NCI-H1105 treated with DMSO at 0.1 percent for 48 hours (cell line): ENCODE measurements around the gene FOXL2NB.
"Not testable (repeated sequence)": the region's sequence is repeated elsewhere in the genome, so short reads cannot be mapped to it uniquely, and the experiment has no call there.

Experiments used
- DNase-seq: peaks from one replicate; lab custom pipeline; 2025; lab: John Stamatoyannopoulos, UW

FOXL2NB gene

DNA sequence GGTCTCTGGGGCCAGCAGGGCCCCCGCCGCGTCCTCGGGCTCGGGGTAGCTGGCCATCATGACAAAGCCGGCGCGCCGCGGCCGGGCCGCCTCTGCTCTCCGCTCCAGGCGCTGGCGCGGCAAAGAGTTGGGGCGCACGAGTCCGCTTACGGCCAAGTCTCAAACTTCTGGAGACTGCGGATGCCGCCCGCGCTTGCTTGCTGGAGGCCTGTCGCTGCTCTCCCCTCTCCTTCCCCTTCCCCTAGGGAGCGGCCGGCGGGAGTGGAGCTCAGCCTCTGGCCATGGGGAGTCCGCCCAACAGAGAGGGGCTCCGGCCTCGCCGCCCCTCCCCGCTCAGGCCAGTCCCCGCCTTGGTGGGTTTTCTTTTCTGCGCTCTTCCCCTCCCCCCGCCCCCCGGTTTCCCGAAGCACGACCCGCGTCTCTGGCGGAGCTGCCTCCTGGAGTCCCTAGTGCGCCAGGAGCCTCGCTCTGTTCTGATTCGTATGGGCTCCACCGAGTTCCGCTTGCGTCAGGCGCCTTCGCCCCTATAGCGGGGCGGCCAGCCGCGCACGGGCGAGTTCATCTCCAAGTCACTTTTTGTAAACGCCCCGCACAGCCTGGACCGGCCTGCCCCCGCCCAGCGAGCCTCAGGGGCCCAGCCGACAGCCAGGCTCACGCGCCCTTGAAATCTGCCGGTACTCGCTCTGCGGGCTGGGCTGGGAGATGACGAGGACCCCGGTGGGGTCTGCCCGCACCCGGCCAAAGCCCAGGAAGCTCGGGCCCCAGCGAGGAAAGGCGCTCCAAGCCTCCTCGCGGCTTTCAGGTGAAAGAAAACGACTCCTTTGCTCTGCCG is at the start of gene FOXL2NB, which contains the start of gene FOXL2:
TSS of gene FOXL2NB (plus strand) at position 555 of the 832 bp plus-strand sequence. CDS start at position 703, 148 bp downstream.
TSS of gene FOXL2 (minus strand) at position 475 of the 832 bp plus-strand sequence. CDS start at position 60, 415 bp downstream.
- peak; percentile 47 for DNase-seq

DNA sequence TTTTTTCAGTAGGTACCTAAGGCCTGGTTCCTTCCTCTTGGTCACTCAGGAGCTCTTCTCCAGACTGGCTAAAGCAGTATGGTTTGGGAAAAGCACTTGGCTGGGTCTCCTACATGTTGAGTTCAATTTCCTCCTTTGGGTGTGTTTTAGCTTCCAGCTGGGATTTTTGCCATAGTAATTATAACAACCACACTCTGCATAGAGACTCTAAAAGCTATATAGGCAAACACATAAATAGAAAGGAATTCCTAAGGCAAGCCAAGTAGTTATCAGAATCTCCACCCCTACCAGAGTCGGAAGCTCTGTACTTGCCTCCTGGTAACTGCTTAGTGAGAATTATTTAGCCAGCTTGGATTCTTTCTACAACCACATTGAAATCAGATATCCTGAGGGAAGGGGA is 48.7 kb upstream of the FOXL2NB start:
- no peak for DNase-seq

DNA sequence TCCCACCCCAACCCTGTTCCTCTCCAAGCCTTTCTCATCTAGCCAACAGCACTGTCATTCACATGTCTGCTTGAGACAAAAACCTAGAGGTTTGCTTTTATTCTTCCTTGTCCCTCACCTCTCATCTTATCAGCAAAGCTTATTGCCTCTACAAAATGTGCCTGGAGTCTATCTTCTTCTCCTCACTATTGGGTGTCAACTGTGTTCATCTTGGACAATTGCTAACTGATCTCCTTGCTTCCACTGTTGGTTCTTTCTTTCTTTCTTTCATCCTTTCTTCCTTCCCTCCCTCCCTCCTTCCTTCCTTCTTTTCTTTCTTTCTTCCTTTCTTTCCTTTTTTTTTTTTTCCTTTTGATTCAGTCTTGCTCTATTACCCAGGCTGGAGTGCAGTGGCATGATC is 48.3 kb upstream of the FOXL2NB start:
- DNase-seq: no peak

DNA sequence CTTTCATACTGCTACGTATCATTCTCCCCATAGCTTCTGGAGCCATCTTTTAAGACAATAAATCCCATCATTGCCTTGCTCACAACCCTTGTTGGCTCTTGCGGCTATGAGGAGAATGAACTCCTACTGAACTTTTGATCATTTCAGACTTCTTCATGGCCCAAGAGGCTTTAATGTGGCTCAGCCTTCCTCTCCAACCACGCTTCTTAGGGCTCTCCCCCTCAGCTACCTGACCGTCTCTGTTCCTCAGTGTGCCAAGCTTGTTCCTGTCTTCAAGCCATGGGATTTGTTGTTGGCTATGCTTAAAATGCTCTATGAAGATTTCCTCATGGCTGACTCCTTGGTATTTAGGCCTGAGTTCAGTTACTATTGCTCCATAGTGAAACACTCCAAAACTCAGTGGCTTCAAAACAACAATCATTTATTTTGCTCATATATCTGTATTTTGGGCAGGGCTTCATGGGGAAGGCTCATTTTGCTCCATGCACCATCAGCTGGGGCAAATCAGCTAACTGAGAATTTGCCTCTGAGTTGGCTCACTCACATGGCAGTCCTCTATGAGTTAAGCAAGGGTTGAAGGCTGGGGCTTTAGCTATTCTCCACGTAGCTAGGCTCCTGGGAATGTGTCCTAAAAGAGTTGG is 47.5 kb upstream of the FOXL2NB start:
- no peak for DNase-seq

DNA sequence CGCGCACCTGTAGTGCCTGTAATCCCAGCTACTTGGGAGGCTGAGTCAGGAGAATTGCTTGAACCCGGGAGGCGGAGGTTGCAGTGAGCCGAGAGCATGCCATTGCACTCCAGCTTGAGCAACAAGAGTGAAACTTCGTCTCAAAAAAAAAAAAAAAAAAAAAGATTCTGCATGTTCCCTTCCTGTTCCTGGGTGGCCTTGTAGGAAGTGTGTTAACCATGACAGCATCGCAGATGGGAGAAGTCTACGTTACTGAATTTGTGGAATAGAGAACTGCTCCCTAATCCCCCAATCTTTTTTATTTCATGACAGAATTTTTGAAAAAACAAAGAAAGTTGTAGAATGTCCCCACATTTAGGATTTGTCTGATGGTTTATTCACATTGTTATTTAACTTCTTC is 45.5 kb upstream of the FOXL2NB start:
- no peak for DNase-seq

GRCh38 chr3:138902171-138902570 is 44.8 kb upstream of the FOXL2NB start:
- no peak for DNase-seq

DNA sequence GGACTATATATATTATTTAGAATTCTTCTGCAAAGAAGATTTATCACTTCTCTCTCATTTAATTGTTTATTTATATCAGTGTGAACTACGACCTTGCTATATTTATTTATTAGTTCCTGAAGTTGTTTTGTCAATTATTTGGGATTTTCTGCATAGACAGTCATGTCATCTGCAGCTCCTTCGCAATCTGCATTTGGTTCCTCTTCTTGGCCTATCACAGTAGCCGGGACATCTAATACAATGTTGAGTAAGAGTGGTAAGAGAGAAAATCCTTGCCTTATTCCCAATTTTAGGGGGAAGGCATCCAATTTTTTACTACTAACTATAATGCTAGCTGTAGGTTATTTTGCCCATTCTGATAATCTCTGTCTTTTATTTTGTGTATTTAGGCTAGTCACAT is 39.5 kb upstream of the FOXL2NB start:
- DNase-seq: no peak

GRCh38 chr3:138908846-138909245 is 38.2 kb upstream of the FOXL2NB start:
- DNase-seq: no peak

DNA sequence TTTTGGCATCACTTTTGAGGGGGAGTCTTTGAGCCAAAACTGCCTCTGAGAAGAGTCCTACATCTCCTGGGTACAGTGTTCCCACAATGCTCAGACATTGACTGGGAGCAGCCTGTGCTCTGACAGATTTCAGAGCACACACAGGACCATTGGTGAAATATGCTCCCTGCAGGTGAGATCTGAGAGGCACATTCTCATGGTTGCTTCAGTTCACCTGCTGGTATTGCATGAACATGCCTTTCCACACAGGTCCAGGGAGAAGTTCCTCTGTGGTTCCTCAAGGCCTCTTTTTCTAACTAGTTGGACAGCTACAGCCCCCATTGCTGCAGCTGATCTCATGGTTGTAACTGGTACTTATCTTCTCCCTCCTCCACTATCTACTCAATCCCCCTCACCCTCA is 37.1 kb upstream of the FOXL2NB start:
- no peak for DNase-seq

DNA sequence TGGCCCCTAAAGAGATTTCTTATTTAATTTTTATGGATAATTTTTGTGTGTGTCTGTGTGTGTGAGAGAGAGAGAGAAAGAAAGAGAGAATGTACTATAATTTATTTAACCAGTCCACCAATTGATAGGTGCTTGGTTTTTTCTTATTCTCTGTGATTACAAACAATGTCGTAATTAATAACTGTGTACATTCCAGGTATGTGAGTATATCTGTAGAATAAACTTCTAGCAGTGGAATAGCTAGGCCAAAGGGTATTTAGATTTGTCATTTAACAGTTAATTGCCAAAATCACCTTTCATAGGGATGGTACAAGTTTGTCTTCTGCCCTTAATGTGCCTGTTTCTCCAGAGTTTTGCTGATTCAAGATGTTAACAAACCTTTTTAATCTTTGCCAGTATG is 35.4 kb upstream of the FOXL2NB start:
- DNase-seq: no peak

DNA sequence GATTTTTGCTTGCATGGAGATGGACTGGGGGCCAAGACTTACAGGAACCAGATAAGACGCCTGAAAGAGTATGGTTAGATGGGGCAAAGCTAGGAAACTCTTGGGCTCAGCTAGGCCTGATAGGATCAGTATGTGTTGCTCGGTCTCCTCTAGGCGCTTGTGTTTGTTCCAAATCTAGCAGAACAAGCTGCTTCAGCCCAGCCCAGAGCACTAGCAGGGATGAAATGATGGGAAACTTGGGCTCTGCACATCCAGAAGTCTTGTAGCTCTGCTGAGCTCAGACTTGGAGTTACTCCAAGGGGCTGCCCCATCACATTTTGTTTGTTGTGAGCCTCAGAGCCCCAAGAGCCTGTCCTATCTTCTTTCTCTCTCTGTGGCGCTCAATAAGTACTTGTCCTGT is 34.8 kb upstream of the FOXL2NB start:
- no peak for DNase-seq

GRCh38 chr3:138913766-138914165 is 33.3 kb upstream of the FOXL2NB start:
- DNase-seq: no peak

- DNase-seq: no peak
Measured at GRCh38 chr3:138914870-138915502, 32.0 kb upstream of the FOXL2NB start.

DNA sequence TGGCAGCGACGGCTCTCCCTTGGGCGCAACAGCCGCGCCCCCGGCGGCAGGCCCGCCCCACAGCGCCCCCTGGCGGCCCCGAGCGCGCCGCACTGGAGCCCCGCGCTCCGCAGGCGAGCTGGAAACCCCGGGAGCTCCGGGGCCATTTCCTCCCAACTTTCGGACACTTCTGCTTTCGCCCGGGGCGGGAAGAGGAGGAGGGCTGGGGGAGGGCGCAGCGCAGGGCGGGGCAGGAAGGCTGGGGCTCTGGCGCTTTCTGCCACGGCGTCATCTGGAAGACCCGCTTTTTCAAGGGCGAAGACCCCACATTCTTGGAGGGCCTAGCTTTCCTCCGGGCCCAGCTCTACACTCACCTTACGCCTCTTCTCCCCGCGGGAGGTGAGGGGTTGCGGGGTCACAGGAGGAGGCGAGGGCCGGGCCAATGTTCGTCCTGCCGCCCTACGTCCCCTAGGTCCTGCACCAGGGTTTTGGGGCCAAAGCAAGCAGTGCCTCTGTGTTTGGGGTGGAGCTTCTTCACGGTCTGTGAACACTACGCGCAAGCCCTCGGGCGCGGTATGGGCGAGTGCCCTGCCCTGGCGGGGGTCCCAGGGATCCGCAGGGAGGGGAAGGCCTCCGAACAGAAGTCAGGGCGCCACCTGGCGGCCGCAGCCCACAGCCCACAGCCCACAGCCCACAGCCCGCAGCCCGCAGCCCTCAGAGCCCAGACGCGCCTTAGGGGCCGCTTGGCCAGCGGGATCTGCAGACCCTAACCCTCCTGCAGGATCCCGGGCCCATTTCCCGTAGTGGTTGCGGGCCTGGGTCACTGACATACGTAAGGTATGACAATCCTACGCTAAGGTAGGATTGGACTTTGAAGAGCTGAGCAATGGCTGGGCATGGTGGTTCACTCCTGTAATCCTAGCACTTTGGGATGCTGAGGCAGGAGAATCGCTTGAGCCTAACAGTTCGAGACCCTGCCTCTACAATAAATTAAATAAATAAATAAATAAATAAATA is 31.2 kb upstream of the FOXL2NB start:
- peak; percentile 93 for DNase-seq

DNA sequence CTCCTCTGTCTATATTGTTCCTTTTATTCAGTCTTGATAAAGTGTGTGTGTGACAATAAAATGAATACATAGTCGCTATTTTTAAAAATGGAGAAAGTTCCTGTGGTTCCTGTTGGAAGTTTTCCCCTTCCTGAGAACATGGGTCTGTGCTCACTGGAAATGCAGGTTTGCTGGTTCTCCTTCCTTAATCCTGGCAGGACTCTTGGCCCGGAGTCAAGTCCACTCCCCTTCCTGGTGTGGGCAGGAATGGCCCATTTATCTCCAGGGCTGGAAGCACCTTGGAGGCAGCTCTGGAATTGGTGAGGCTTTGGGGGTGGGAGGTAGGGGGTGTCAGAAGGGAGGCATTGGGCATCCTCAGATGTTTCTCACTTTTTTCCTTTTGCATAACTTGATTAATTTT is 30.2 kb upstream of the FOXL2NB start:
- no peak for DNase-seq

DNA sequence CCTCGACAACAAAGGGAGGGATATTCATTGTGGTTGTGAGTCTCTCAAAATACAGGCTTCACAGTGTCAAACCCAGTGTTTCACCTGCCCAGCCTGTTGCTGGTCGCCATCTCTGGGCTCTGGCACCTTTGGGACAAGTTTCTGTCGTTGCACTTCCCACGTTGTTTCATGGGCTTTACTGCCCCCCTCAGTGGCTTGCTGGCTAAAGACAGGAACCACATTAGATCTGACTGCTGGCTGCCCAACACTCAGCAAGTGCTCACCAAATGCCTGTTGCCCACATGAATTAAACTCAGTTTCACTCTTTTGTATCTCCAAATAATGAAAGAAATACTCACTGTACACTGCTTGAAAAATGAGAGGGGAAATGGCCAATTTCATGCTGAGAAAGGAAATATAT is 27.7 kb upstream of the FOXL2NB start:
- DNase-seq: no peak

DNA sequence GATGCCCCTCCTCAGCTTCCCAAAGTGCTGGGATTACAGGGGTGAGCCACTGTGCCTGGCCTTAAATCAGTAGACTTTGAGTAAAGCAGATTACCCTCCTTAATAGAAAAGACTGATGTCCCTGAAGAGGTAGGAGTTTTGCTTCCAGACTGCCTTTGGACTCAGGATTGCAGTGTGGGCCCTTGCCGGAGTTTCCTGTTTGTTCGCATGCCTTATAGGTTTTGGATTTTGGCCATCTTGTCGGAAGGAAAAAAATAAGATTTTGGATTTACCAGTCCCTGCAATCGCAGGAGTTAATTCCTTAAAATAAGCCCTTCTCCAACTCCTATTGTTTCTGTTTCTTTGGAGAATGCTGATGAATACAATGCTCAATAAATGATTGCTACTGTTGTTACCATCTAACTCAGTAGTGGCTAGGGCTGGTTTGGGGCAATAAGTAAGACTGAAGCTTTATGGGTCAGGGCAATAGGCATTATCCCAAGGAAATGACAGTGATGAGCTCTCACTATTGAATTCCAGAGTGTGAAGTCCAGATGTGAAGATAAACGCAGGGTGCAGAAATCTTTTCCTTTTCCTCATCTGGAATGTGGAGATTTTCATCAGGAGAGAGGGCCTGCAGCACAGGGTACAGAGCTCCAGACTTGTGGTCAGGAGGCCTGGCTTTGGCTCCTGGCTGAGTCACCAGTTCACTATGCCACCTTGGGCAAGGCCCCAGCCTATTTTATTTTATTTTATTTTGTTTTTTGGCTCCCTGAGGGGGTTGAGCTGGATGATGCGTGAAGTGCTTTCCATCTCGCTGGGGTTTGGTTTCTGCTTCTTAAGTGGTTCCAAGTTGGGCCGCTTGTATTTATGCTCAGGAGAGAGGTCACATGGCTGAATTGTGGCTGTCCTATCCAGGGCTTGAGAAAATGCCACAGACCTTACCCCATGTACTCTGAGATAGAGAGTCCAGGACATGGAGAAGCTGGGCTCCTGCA is 25.4 kb upstream of the FOXL2NB start:
- no peak for DNase-seq

GRCh38 chr3:138922400-138922799 is 24.6 kb upstream of the FOXL2NB start:
- not testable (repeated sequence) for DNase-seq

- peak; percentile 85 for DNase-seq
Measured at GRCh38 chr3:138923531-138923994, 23.5 kb upstream of the FOXL2NB start.

DNA sequence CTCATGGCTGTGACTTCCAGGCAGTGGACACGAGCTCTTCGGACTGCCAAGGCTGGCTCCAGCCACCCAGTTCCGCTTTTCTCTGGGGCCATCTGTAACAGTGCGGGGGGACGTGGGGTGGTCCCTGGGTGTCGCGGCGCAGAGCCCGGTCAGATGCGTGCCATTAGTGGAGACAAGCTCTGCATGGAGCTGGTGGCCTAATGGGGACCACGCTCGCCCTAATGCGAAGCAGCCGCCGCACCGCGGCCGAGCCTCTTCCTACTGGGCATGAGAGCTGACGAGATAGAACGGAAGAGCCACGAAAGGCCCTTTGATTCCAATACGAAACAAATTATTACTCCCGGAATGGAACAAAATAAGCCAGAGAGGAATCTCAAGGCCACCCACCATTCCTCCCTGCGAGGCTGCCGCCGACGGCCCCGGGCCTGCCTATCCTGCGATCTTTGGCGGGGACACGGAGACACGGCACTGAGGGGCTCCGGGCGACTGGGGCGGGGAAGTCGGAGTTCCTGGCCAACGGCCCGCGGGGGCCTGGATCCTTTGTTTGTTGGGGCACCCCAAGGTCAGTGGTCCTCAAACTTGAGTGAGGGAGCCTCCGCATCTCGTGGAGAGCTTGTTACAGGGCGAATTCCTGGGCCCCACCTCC is 18.2 kb upstream of the FOXL2NB start:
- DNase-seq: no peak
